Fibroblast of skin of right biceps (primary cell): Measurements from ENCODE around the gene DRAM1.
A peak's percentile ranks its signal among the peaks of the same experiment; 100 is the strongest.
"Not testable (repeated sequence)": the region's sequence is repeated elsewhere in the genome, so short reads cannot be mapped to it uniquely, and the experiment has no call there.

Experiments used
- DNase-seq: peaks from one replicate; pipeline ENCODE4 v3.0.0-alpha.2; 2013

The DRAM1 gene

GRCh38 chr12:101876861-101877805 is at the start of gene DRAM1:
TSS of gene DRAM1 (plus strand) at chr12:101877580. CDS start at chr12:101877790, 210 bp downstream.
- DNase-seq, result peak; percentile 89

GRCh38 chr12:101828463-101829196 is 48.8 kb upstream of the DRAM1 start:
- DNase-seq, result no peak

- no peak for DNase-seq
Observed at GRCh38 chr12:101829639-101830366, 47.6 kb upstream of the DRAM1 start.

- peak; percentile 92 for DNase-seq
Observed at GRCh38 chr12:101830367-101831325, 46.7 kb upstream of the DRAM1 start, which contains the start of gene GNPTAB. TSS of gene GNPTAB (minus strand) at chr12:101830959. CDS start at chr12:101830675, 284 bp downstream.

- DNase-seq, result no peak
Observed at GRCh38 chr12:101832030-101832429, 45.4 kb upstream of the DRAM1 start.

- no peak for DNase-seq
Observed at GRCh38 chr12:101838628-101839323, 38.6 kb upstream of the DRAM1 start.

- peak; percentile 53 for DNase-seq
Observed at GRCh38 chr12:101839324-101840283, 37.8 kb upstream of the DRAM1 start.

GRCh38 chr12:101841069-101841468 is 36.3 kb upstream of the DRAM1 start:
- DNase-seq, result no peak

GRCh38 chr12:101845137-101845711 is 32.2 kb upstream of the DRAM1 start:
- DNase-seq, result no peak

GRCh38 chr12:101847325-101847724 is 30.1 kb upstream of the DRAM1 start:
- DNase-seq, result no peak

GRCh38 chr12:101850199-101850598 is 27.2 kb upstream of the DRAM1 start:
- DNase-seq, result no peak

- DNase-seq, result no peak
Observed at GRCh38 chr12:101852998-101853397, 24.4 kb upstream of the DRAM1 start.

GRCh38 chr12:101854747-101855146 is 22.6 kb upstream of the DRAM1 start:
- DNase-seq, result no peak

- DNase-seq, result peak; percentile 35
Observed at GRCh38 chr12:101855364-101855884, 22.0 kb upstream of the DRAM1 start.

- no peak for DNase-seq
Observed at GRCh38 chr12:101855976-101856375, 21.4 kb upstream of the DRAM1 start.

GRCh38 chr12:101856614-101857013 is 20.8 kb upstream of the DRAM1 start:
- not testable (repeated sequence) for DNase-seq

GRCh38 chr12:101857043-101857558 is 20.3 kb upstream of the DRAM1 start:
- DNase-seq, result peak; percentile 91

- no peak for DNase-seq
Observed at GRCh38 chr12:101858361-101858760, 19.0 kb upstream of the DRAM1 start.
